Stimulated activated CD4-positive, alpha-beta T cell treated with anti-CD3 and anti-CD28 coated beads, Interleukin-12 subunit alpha, Interleukin-12 subunit beta, amount 100 ng/mL, for 4 hours (primary cell): ENCODE data around the gene RPS16.

Experiments
- DNase-seq: peaks from one replicate; pipeline ENCODE4 v3.0.0-alpha.2; 2020

RPS16 gene

DNA sequence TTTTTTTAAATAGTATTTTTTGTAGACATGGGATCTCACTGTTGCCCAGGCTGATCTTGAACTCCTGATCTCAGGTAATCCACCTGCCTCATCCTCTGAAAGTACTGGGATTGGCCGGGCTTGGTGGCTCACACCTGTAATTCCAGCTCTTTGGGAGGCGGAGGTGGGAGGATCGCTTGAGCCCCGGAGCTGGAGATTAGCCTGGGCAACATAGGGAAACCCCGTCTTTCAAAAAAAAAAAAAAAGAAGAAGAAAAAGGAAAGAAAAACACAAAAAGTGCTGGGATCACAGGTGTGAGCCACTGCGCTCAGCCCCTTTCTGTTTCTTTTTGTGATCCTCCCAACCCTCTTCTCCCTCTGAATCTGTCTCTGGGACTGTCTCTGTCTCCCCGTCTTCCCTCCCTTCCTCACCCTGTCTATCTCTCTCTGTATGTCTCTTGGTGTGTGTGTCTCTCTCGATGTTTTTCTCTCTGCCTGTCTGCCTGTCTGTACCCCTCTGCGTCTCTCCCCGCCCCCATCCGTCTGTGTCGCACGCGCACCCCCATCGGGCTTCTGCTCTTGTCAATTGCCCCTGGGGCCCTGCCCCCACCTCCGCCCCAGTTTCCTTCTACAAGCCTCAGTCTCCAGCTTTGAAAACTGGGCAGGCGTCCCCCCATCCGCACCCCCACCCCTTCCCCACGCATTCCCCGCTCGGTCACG is 29.6 kb downstream of the RPS16 start:
- peak; percentile 83 for DNase-seq

DNA sequence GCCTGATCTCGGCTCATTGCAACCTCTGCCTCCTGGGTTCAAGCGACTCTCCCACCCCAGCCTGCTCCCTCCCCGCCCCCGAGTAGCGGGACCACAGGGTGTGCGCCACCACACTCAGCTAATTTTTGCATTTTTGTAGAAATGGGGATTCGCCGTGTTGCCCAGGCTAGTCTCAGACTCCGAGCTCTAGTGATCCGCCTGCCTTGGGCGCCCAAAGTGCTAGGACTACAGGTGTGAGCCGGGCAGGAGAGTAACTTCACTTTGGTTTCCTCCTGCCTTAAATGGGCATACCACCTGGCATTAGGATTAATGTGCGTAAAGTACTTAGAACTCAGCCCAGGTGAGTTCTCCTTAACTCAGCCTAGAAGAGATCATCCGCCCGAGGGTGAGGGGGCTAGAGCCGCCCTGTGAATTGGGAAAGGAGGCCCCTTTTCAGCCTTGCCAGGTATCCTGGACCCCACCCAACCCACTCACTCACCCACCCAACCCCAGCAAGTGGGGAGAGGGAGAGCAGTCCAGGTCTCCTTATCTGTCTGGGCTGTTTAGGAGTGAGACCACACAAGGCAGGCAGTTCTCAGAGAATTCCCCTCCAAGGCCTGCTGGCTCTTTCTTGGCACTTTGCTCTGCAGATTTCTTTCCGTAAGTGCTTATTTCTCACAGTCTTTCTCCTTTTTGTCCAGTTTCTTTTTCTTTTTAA is 30.3 kb downstream of the RPS16 start:
- DNase-seq: no peak

DNA sequence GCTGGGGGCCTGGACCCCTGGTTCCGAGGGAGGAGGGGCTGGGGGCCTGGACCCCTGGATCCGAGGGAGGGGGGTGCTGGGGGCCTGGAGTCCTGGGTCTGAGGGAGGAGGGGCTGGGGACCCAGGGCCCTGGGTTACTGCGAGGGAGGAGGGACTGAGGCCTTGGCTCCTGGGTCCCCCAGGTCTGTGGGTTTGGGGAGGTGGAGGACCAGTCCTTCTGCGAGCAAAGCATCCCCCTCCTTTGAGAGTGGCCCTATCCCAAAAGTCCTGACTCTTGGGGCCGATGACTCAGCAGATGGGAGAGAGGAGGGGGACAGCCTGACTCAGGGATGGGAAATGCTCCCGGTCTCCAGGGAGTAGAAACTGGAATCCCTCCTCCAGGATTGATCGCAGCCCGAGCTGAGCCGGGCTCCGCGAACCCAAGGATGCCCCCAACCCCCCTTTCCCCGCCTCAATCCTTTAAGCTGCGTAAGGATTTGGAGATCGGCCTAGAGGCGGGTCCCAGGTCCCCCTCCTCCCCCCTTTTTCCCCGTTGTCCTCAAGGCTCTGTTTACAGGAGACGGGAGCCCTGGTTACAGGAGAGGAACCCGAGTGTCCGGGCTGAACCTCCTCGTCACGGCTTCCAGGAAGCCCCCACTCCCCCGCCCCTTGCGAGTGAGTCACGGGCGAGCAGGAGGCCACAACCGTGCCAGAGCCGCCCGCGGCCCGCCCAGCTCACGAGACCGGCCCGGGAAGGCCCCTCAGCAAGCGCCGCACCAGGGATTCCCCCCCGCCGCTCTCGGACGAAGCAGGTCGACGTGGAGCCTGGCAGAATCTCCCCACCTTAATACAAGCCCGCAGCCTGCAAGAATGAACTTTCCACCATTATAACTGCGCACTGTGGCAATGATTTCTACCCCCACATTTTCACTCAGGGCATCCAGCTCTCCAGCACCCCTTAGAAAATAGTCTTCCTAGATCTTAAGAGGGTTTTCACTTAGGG is 32.1 kb downstream of the RPS16 start:
- peak; percentile 92 for DNase-seq

DNA sequence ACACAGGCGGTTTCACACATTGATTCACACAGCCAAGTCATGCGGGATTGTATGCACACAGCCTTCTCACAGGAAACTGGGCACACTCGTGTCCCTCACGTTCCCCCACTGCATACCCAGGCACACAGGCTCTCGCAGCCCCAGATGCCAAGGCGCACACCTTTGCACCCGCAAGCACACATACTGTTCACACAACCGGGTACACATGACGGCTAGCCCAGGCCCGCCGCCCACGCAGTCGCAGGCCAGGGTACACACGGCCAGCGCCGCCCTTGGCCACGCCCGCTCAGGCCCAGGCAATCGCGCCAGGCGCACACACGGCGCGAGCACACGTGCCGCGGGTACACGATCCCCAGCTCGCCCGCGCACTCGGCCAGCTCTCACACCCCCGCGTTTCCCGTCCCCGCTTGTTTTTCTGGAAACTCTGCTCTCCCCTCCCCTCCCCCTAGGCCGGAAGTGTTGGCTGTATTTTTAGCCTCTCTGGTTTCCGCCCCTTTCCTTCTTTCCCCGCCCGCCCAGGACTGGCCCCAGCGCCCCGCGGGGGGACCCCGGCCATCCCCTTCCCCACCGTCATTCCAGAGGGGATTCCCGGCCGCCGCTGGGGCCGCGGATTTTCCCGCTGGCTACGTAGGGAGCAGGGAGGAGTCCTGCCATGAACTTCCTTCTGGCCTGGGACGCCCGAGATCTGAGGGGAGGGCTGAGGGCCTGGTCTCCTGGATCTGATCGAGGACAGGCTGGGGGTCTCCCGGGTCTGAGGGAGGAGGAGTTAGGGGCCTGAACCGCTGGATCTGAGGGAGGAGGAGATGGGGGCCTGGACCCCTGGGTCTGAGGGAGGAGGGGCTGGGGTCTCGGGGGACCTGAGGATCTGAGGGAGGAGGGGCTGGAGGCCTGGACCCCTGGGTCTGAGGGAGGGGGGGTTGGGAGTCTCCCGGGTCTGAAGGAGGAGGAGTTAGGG is 33.1 kb downstream of the RPS16 start:
- DNase-seq: peak; percentile 83

DNA sequence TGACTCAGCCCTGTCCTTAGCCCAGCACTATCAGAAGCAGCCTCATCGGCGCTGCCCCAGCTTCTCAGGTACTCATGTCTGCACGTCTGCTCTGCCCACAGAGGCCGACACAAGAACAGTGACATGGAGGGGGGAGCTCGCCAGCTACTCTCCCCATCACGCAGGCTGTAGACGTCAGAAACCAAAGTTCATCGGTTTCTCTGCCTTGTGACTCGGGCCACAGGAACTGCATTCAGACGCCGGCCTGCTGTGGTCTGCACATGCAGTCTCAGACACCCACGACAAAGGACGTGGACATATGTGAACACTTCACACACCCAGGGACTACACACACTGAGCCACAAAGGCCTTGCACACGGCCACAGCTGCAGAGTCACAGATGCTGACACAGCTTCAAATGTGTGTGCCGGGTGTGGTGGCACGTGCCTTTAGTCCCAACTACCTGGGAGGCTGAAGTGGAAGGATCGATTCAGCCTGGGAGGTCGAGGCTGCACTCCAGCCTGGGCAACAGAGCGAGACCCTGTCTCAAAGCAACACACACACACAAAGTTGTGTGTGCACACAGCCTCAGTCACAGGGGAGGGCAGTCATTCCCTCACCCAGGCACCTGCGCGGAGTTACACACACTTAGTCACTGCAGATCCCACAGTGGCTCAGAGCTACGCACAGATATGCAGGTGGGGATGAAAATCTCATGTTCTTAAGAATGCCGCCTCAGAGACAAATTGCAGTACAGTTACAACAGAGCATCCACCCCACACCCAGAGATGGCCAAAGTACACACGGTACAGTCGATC is 34.0 kb downstream of the RPS16 start:
- DNase-seq: peak; percentile 59

DNA sequence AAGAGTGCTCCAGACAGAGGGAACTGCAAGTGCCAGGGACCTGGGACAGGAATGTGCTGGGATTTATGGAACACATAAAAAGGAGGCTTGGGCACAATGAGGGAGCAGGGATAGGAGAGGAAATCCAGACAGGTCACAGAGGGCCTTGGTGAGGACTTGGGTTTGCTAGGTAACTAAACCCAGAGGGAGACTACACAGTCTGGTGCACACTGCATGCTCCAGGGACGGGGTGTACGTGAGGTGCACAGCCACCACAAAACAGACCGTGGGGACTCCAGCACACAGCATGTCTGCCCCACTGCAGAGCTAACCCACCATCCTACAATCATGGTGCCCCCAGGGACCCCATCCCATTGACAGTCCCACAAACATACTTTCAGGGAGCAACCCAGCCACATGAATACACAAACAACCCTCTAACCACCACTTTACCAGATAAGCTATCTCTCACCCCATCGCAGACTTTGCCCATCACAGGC is 34.6 kb downstream of the RPS16 start:
- DNase-seq: no peak

DNA sequence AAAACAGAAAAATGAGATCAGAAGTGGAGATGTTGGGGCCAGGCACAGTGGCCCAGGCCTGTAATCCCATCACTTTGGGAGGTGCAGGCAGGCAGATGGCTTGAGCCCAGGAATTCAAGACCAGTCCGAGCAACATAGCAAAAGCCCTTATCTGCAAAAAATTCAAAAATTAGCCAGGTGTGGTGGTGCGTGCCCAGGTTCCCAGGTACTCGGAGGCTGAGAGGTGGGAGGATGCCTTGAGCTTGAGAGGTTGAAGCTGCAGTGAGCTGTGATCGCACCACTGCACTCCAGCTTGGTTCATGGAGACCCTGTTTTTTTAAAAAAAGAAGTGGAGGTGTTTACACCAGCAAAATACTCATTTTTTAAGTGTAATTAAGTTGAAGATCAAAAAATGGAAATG is 35.7 kb downstream of the RPS16 start:
- no peak for DNase-seq

DNA sequence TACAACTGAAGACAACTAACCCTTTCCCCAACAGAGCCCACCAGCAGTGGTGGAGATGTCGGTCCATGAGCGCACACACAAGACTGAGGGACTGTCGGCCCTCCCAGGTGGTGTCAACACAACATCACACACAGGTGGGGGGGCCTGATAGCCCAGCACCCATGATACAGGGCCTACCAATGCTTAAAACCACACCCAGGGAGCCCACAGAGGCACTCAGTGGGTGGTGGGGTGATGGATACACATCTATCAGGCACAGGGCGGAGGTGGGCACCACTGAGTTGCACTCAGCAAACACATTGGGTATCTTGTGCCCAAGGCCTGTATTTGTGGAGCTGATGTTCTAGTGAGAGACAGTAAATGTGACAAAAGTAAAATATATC is 36.1 kb downstream of the RPS16 start:
- no peak for DNase-seq

DNA sequence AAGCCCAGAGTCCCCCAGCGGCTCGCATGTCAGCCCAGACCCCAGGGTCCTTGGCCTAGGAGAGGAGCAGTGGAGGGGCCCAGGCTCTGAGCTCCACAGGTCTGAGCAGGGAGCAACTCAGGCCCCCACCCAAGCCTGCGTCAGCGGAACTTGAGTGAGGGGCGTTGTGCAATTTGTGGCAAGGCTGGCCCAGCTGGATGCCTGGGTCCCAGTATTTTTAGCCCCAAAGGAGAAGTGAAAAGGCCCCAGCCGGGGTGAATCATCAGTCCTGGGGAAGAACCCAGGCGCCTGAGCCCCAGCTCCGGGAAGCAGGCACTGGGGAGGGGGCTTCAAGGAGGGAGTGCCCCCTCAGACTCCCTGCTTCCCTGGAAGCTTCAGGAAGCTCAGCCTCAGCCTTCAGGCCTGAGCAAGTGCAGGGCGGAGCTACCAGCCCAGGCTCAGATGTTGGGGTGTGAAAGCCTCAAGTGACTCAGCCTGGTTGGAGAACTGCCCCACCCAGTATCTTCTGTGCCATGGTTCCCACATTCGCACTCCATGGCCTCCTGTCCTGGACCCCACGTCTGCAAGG is 37.4 kb downstream of the RPS16 start:
- peak; percentile 39 for DNase-seq

DNA sequence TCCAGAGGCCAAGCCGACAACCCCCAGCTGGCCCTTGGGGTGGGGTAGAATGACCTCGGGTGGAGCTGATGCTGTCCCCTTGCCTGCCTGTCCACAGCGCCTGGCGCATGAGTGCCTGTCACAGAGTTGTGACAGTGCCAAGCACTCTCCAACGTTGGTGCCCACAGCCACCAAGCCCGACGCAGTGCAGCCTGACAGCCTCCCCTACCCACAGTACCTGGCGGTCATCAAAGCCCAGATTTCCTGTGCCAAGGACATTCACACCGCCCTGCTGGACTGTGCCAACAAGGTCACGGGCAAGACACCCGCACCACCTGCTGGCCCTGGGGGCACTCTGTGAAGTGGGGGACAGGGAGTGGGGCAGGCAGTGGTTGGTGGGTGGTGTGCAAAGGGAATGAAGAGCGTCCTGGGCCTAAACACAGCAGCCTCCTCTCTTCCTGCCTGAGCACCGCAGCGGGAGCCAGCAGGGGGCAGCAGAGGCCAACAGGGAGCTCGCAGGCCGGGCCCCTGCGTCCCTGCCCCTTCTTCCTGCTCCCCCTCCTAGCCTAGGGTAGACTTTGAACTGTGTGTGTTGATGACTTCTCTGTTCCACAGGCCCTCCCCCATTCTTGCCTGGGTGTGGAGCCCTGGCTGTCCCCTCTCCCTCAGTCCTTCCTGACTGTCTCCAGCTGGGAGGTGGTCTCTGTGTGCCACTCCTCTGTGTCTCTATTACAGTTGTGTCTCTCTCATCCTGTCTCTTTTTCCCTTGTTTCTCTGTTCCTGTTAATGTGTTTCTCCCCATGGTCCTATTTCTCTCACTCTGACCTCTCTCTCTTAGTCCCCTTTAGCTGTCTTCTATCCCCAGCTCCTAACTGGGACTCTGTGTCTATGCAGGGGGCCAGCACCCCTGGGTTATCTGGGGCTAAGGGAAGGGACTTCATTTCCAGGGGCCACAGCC is 38.1 kb downstream of the RPS16 start:
- peak; percentile 96 for DNase-seq

DNA sequence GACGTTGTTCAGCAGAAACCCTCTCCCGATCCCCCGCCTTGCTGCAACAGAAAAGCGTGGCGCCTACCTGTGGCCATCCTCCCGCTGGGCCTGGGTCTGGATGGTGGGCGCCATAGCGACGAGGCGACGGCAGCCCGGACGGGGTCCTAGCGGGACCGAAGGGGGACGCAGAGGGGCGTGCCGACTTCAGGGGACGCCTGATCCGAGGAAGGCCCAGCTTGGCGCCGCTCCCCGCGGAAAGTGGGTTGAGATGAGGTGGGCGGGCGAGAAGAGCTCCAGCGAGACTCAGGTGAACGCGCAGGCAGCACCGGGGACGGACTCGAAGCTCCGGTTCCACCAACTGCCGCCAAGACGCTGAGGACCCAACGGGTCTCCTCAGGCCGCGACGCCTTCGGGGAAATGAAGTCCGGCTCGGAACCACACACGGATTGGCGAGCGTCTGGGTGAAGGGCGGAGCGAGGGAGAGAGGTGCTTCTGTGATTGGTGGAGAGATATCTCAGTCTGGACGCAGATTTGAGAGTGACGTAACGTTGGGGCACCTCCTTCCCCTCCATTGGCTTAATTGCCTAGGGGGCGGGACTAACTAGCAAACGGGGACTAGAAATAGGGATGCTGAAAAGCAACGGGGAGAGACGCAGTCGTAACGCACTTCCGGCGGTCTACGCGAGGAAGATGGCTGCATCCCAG is 44.9 kb downstream of the RPS16 start, which contains the start of the genes MED29 and PAF1:
MED29 (plus strand) TSS at position 628 of the 687 bp plus-strand sequence; CDS start at position 673, 45 bp downstream.
PAF1 (minus strand) TSS at position 356 of the 687 bp plus-strand sequence; CDS start at position 114, 242 bp downstream.
- DNase-seq: peak; percentile 90

DNA sequence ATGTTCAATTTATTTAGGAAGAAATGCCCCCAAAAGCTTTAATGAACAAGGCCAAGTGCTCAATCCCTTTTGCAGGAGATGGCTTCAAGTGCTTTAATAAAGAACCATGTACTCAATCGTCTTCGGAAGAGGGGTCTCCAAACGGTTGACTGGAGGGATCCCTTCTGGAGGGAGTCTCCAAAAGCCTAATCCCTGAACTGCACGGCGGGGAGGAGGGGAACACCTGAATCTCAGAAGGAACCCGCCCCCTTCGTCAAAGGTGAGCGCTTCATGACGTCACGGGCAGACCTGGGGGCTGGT is 45.3 kb downstream of the RPS16 start:
- DNase-seq: no peak

DNA sequence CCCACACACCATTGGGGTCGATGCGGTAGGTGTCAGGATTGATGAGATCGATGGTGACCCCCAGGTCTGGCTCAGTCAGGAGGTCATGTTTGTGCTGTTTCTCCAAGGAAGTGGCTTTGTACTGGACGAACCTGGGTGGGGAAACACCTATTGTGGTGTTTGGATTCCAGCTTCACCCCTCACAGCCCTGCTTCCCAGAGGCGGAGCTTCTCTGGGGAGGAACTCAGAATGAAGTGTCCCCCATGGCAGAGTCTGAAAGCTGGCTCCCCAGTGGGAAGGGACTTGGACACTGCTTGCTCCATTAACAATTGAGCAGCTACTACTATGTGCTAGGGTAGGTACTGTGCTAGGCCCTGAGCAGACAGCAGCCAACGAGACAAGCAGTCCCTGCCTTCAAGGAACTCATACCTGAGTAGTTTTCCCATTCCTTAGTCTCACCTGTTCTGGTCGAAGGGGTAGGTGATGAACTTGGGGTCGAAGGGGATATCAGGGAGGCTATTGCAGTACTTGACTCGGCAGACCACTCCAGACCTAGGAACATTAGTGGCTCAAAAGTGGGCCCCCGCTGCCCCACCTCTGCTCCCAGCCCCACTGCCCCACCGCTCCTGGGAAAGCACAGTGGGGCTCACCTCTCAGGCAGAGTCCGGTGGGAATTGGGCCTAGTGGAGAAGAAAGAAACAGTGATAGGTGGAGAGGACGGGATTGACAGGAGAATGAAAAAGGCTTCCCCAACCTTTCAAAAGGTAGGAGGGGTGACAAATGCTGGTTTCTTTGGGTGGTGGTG is 45.9 kb downstream of the RPS16 start:
- DNase-seq: no peak

DNA sequence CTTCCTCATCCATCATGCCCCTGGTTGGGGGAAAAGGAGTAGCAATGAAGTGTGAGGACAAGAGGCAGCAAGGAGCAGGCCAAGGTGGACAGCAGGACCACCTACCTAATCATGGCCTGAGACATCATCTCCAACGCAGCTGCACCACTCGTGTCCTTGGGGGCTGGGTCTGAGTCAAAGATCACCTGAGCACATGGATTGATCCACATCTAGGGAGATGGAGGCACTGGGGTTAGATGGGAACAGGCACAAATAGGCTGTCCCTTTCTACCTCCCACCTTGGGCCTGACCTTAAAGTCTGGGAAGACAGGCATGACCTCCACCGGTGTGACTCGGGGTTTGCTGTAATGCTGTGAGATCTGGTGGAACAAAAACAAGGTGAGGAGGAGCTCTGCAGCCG is 47.1 kb downstream of the RPS16 start:
- no peak for DNase-seq

DNA sequence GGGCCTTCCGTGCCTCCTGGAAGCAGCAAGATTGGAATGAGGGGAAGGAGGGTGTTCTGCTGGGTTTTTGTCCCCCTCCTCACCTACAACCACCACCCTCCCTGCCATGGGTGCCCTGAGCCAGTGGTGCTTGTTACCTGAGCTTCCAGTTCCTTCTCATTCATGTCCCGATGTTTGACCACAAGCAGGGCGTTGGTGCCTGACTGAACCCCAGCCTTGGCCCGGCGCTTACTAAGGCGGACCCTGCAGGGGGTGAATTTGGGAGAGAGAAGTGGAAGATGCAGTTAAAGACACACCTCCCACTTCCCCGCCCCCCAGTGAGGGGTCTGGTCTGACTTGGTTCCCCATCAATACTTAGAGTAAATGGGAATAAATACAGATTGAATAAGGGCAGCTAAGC is 49.2 kb downstream of the RPS16 start:
- DNase-seq: no peak

DNA sequence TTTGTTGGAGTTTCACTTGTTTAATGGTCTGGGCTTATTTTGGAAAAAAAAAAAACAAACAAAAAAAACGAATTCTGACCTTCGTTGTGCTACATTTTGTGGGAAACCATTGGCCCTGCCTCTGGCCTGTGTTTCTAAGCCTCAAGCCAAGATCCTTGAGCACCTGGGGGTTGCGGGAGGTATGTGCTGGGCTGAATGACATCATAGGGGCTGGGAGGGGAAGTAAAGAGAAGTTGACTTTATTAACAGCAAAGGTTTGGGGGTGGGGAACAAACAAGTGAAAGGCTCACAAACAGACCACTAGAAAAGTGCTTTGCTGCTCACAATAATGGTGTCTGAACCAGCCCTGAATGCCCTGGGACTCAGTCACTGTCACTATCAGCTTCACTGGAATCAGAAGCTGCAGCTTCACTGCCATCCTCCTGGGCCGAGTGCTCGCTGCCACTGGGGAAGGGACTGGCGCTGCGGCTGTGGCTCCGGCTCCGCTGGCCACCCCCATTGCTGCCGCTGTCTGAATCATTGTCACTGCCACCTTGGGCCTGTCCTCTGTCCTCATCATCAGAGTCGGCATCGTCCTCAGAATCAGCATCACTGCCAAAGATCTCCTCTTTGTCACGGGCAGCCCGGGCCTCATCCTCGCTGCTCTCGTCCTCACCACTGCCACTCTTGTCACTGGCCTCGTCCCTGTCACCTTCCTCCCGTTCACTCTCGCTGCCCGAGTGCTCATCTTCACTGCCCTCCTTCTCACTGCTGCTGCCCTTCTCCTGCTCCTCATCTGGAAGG is 49.9 kb downstream of the RPS16 start:
- no peak for DNase-seq

DNA sequence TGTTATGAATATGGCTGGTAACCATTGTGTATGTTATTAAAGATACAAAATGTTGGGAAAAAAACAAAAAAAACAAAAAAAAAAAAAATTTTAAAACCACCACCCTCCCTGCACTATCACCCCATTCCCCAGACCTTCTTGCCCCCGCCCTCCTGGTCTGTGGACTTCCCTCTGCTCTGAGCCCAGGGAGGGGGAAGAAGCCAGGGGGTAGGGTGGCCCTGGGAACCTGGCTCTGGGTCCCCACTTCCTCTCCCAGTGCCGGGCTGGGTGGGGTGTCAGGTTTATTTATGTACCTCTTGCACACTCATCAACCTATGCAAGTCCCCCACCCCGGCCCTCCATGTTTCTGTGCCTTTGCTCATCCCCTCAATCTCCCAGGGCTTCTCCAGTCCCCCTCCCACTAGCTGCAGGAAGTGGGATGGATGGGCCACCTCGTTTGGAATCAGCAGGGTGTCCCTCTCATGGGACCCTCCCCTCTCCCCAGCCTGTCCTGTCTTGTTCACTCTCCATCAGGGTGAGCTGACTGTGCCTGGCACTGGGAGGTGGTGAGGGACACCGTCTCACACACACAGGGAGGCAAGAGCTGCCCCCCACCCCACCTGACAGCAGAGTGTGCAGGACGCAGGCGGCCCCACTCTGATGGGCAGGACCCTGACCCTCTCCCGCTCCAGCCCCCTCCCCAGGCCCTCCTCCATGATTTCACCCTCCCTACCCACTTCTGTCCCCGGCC is 50.7 kb downstream of the RPS16 start:
- DNase-seq: no peak
